Umbilical cord (tissue), 2 donors: ENCODE measurements around the gene DRD1. TPM values are rescaled to one million over a fixed set of nuclear protein-coding genes. Genes with fewer than 3 reads are reported as not detected.
"Not testable (repeated sequence)": the region's sequence is repeated elsewhere in the genome, so short reads cannot be mapped to it uniquely, and the experiment has no call there.

Experiments
- DNase-seq: peaks from one replicate; pipeline ENCODE4 v3.0.0-alpha.2; 2015; ENCODE audit warnings: low spot score
- total RNA-seq: library from RNA; depleted of rRNA; stranded (reverse); fragments of >200 nt; gene quantifications from one replicate; pipeline ENCODE4 v1.2.3, GENCODE V29; 2014; ENCODE audit warnings: low replicate concordance; ENCODE audit not compliant: insufficient read depth

The DRD1 gene
- total RNA-seq, 1 donor from 2014 or later = 2.4 TPM

GRCh38 chr5:175427762-175428161 lies 16.2 kb downstream of the DRD1 start:
- DNase-seq = no peak

GRCh38 chr5:175424594-175424993 lies 19.4 kb downstream of the DRD1 start:
- not testable (repeated sequence) for DNase-seq

GRCh38 chr5:175422058-175422457 lies 21.9 kb downstream of the DRD1 start:
- DNase-seq = no peak

GRCh38 chr5:175420383-175420782 lies 23.6 kb downstream of the DRD1 start:
- no peak for DNase-seq

GRCh38 chr5:175418251-175418650 lies 25.7 kb downstream of the DRD1 start:
- no peak for DNase-seq

- no peak for DNase-seq
Observed at GRCh38 chr5:175417384-175417783, 26.6 kb downstream of the DRD1 start.

- DNase-seq = no peak
Observed at GRCh38 chr5:175415303-175415702, 28.7 kb downstream of the DRD1 start.

GRCh38 chr5:175410926-175411325 lies 33.1 kb downstream of the DRD1 start:
- no peak for DNase-seq

GRCh38 chr5:175406300-175406699 lies 37.7 kb downstream of the DRD1 start:
- no peak for DNase-seq

GRCh38 chr5:175397590-175398297 lies 46.2 kb downstream of the DRD1 start:
- DNase-seq = not testable (repeated sequence)

GRCh38 chr5:175395430-175395829 lies 48.6 kb downstream of the DRD1 start:
- DNase-seq = not testable (repeated sequence)

- peak; percentile 2 for DNase-seq
Observed at GRCh38 chr5:175394601-175395000, 49.4 kb downstream of the DRD1 start.

- DNase-seq = no peak
Observed at GRCh38 chr5:175393897-175394296, 50.1 kb downstream of the DRD1 start.

GRCh38 chr5:175392236-175392635 lies 51.7 kb downstream of the DRD1 start:
- no peak for DNase-seq

- DNase-seq = no peak
Observed at GRCh38 chr5:175390352-175391083, 53.5 kb downstream of the DRD1 start.

Other genes with a start within 250 kb of the DRD1 start
- 24.1 TPM for gene SFXN1, start 34.4 kb upstream of the DRD1 start, total RNA-seq
- 1.7 TPM for gene HRH2, start 213.9 kb upstream of the DRD1 start, total RNA-seq